GM18519 (cell line): ENCODE data around the gene SLC12A6.
"Not testable (repeated sequence)": the region's sequence is repeated elsewhere in the genome, so short reads cannot be mapped to it uniquely, and the experiment has no call there.

Experiments used
- ATAC-seq: cut with Tn5 transposase; IDR thresholded peaks from one replicate; pipeline ENCODE4 v1.9.1; 2021; ENCODE audit warnings: mild to moderate bottlenecking, moderate library complexity; ENCODE audit not compliant: unreplicated experiment, low FRiP score

Gene SLC12A6

DNA sequence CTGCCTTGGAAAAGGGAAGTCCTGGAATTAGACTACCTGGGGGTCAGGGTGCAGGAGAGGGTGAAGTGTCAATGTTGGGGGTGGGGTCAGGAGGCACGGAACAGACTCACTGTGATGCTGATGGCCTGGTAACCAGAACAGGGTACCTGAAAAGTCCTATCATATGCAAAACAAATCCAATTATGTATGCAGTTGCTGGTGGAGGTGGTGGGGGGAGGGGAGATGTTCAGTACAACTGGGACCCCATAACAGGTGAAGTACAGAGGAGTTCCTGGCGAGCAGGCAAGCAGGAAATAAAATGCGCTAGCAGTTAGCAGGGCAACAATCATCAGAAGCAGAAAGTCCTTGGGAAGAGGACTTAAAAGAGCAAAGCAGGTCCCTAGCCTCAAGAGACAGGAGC is 123.4 kb downstream of the SLC12A6 start:
- ATAC-seq = no peak

DNA sequence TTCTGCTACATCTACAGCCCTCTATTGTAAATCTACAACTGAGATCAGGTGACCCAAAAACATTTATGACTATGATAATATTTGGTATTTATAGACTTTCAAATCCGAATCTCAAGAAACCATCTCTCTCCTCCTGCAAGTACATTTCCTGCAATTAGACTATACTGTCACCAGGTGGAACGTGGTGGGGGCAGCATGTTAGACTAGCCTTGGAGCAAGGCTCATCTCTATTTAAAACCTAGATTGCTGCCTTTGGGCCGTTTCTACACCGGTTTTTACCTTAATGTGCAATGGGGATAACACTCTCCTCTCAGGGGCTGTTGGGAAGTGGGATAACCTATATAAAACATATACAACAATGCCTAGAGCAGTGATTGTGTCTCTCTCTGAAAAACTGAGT is 123.9 kb downstream of the SLC12A6 start:
- no peak for ATAC-seq

DNA sequence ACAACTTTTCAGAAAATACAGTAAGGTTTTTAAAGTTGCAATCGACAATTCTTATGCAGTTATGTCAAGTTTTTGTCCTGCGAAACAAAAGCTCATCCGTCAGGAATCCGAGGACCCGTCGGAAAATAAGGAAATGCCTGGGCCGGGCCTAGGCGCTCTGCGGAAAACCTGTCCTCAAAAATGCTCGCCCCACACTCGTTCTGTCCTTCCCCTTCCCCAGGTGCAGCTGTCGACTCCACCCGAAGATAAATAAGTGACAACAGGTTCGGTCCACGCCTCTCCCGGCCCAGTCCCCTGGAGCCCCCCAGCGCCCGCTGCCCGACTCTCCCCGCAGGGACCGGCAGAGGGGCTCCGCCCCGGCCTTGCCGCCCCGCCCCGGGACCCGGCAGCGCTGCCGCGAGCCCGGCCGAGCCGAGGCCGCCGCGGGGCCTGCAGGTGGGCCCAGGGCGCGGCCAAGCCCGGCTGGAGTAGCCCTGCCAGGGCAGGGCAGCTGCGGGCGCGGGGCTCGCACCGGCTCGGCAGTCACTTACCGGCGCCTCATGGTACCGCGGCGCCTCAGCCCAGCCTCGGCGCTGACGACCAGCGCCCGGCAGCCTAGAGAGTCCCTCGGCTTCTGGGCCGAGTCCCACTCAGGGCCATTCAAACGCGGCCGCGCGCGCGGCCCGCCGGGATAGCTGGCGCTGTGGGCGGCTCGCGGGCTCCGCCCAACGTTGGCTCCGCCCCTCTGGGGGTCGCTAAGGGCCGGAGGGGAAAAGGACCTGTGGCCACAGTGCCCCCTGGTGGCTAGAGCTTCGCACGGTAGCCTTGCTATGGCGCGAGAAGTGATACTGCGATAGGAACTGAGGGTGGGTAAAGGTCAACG is 127.9 kb downstream of the SLC12A6 start, which contains the start of gene KATNBL1:
TSS of gene KATNBL1 (minus strand) at position 676 of the 862 bp plus-strand sequence. CDS start 46,420 bp downstream, outside the sequence.
- ATAC-seq = peak; percentile 80

DNA sequence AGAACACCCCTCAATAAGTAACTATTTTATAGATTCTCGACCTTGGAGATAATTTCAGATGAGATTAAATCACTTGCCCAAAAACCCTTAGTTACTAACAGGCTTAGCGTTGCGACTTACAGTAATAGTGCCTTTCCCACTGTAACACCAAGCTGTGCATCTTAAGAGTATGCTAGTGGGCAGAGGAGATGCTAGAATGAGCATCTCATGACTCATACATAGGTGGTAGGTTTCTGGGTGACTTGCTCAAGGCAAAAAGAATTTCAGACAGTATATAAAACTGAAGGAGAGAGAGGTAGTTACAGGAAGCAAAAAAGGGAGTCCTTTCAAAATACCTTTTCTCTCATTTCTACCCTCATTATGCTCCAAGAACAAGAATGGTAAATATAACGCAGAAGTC is 131.6 kb downstream of the SLC12A6 start:
- no peak for ATAC-seq

DNA sequence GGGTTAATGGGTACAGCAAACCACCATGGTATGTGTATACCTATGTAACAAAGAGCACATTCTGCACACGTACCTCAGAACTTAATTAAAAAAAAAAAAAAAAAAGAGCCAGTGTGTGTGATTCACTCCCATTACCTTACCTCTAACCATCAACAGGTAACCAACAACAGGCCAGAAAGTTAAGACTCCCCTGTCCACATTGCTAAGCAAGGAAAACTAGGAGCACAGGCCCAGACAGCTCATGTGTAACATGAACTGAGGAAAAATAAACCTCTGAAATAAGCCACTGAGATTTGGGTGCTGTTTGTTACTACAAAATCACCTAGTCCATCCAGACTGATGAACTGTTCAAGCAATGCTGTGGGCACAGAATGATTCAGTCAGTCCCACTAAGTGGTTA is 133.6 kb downstream of the SLC12A6 start:
- ATAC-seq = no peak

DNA sequence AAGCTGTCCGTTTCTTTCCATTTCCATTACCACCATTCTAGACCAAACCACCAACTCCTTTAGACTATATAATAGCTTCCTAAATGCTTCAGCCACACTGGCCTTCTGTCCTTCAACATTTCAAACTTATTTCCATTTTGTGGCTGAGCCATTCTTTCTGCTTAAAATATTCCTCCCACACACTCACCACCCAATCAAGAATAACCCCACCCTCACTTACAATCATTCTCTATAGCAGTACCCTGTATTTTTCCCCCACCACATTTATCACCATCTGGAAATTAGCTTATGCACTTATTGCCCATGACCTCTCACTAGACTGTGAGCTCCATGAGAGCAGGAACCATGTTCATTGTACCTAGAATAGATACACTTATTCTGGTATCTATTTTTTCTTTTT is 134.3 kb downstream of the SLC12A6 start:
- ATAC-seq = no peak

DNA sequence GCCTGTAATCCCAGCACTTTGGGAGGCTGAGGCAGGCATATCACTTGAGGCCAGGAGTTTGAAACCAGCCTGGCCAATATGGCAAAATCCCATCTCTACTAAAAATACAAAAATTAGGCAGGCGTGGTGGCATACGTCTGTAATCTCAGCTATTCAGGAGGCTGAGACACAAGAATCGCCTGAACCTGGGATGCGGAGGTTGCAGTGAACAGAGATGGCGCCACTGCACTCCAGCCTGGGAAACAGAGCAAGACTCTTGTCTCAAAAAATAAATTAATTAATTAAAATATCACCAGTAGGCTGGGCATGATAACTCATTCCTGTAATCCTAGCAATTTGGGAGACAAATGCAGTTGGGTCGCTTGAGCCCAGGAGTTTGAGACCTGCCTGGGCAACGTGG is 144.3 kb downstream of the SLC12A6 start:
- ATAC-seq = not testable (repeated sequence)

DNA sequence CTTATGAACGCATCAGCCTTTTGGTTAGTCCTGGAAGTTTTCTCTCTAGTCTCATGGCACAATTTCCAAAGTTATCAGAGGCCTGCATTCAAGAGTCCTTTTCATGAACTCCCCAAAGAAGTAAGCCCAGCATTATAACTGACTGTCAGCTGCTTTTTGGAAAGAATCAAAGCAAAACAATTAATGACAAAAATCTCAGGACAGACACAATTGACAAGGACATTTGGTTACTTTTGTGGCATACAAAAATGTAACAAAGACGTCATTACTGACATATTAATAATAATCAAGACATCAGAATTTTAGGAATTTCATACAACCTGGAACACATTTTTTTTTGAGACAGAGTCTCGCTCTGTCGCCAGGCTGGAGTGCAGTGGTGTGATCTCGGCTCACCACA is 148.9 kb downstream of the SLC12A6 start:
- no peak for ATAC-seq

DNA sequence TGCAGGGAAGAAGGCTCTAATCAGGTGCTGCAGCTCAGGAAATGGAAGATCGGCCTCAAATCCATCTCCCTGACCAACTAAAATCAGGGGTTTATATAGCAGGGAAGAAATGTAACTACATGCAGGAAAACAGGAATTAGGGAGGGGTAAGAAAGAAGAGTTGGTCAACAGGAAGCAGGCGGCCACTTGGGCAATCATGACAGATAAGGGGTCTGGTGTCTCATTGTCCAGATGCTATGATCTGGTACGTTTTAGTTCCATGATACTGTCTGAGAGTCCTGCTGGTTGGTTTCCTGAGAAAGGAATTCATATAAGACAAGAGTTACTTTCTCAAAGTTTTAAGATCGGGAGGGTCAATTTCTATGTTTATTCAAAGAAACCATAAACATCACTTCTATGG is 151.9 kb downstream of the SLC12A6 start:
- ATAC-seq = no peak

DNA sequence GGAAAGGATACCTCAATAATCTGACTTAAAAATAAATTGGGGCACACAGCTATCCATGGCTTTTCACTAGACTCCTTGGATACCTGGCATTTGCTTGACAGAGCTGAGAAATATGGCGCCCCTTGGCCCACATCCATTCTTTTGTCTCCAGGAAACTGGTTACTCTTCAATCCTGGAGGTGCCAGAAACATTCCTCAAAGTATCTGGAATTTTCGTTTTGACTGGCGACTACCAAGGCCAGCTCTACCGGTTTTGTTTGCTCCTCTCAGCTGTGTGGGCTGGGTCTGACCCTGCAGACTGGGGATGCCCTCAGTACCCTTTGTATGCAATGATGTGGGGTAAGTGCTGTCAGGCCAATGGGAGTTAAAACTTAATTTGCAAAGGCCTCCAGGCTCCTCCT is 154.6 kb downstream of the SLC12A6 start:
- no peak for ATAC-seq
